Hematopoietic multipotent progenitor cell treated with erythropoietin and hydrocortisone succinate and interleukin-3 and kit ligand, for 15 days (in vitro differentiated cells): Measurements from ENCODE around the gene DAGLA.
"Not testable (repeated sequence)": the region's sequence is repeated elsewhere in the genome, so short reads cannot be mapped to it uniquely, and the experiment has no call there.

Experiments used
- DNase-seq: peaks from one replicate; pipeline ENCODE4 v3.0.0-alpha.2; 2015; ENCODE audit warnings: low spot score

The DAGLA gene

GRCh38 chr11:61660997-61661396 is 19.2 kb upstream of the DAGLA start:
- DNase-seq: not testable (repeated sequence)

DNA sequence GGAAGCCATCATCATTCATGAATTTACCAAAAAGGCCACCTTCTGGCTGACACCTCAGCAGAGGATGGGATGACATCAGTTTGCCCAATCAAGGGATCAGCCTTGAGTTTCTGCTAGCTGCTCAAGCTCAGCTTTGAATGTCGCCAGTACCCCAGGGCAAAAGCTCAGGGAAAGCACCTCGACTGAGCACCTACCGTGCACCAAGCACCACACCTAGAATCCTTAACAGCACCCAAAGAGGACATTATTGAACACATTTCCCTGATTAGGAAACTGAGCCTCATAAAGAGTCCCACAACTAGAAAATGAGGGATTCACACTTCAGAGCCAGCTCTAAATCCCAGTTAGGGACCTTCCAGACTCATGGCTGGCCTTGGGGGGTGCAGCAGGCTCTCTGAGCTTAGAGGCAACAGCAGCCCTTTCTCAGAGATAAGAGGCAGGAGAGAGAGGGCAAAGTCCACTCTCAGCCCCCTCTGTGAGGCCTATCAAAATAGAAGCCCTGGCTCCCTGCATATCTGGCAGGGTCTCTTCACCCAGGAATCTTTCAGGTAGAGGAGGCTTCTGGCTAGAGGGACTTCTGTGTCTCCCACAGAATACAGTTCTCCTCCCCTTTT is 13.4 kb upstream of the DAGLA start:
- no peak for DNase-seq

GRCh38 chr11:61667684-61668305 is 12.4 kb upstream of the DAGLA start:
- no peak for DNase-seq

GRCh38 chr11:61669417-61669816 is 10.8 kb upstream of the DAGLA start:
- DNase-seq: no peak

GRCh38 chr11:61670626-61671025 is 9.6 kb upstream of the DAGLA start:
- DNase-seq: no peak

DNA sequence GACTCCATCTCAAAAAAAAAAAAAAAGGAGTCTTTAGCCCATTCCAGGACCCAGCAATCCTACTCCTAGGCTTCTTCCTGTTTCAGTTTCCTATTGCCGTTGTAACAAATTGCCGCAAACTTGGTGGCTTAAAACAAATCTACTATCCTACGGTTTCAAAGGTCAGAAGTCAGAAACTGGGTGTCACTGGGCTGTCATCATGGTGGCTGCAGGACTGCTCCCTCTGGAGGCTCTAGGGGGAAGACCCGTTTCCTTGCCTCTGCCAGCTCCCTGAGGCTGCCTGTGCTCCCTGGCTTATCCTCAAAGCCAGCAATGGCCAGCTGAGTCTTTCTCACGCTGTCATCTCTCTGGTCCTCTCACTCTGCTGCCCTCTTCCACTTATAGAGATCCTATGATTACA is 8.7 kb upstream of the DAGLA start:
- no peak for DNase-seq

- DNase-seq: not testable (repeated sequence)
These were observed 6.2 kb upstream of the DAGLA start for GRCh38 chr11:61673946-61674467.

DNA sequence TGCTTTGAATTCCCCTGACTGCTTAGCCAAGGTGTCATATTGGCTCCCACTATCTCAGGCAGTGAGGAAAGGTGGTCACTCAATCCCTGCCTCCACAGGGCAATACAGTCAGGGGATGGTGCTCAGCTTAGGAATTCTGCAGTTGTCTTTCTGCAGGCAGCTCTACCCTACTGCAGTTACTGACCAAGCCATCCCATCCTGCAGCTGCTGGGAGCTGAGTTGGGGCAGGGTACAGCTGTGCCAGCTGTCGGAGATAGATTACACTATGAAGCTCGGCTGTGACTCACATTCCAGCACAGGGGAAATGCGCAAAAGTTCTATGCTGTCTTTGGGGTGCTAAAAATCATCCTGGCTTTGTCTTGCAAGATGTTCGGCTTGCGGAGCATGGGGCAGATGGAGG is 4.4 kb upstream of the DAGLA start:
- DNase-seq: no peak

GRCh38 chr11:61679296-61679695 is 895 bp upstream of the DAGLA start:
- no peak for DNase-seq

- no peak for DNase-seq
These were observed 531 bp downstream of the DAGLA start for GRCh38 chr11:61680622-61681221.

DNA sequence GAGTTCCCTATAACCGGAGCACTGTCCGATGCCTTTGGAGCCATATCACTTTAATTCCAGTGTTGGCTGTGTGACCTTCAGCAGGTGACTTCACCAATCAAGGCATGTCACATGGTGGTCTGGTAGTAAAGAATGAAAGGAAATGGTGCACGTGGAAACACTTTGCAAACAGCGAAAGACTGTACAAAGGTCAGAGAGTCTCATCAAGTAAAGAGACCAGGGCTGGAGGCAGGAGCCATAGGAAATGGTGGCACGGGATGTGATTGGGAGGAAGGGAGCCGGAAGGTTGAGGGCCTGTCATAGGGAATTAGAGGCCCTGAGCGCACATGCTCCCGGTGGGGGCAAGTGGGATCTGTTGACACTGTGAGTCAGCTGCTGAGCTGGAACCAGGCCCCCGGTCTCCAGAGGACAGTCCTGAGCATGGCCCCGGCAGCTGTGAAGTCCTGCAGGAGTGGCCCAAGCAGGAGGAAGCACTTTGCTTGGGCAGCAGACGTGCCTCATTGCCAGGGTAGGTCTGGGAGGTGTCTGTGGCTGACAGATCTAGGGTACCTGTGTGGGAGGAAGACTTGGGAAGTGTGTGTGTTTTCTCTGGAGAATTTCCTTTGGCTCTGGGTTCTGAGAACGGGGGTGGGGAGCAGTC is 2.0 kb downstream of the DAGLA start:
- DNase-seq: no peak

DNA sequence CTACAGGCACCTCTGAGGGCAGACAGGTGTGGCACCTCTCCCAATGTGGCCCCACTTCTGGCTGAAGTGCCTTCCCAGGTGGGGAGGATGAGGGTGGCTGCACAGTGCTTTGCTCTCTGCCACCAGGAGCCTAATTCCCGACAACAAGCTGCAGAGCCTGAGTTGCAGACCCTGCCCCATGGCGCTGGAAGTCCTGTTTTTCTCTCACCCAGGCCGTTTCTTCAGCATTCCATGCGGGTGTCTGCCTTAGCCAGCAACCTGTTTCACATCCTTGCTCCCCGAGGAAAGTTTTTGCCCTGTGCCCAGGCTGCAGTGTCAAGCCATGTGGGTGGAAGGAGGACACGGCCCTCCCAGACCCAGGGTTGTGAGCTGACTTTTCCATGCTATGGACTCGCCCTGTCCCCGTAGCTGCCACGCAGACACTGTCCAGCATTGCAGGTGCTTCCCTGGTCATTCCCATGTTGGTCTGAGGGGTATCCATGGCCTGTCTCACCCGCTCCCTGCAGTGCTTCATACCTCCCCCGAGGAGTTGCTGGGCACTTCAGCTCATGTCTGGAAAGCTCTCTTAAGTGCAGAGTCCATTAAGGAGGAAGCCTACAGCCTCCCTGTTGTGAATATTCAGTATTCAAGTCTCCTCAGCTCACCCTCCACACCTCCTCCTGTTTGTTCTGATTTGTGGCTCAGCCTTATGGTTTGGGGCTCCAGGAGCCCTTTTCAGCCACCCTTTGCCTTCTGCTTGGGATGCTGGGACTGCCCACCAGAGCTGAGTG is 2.9 kb downstream of the DAGLA start:
- DNase-seq: no peak

DNA sequence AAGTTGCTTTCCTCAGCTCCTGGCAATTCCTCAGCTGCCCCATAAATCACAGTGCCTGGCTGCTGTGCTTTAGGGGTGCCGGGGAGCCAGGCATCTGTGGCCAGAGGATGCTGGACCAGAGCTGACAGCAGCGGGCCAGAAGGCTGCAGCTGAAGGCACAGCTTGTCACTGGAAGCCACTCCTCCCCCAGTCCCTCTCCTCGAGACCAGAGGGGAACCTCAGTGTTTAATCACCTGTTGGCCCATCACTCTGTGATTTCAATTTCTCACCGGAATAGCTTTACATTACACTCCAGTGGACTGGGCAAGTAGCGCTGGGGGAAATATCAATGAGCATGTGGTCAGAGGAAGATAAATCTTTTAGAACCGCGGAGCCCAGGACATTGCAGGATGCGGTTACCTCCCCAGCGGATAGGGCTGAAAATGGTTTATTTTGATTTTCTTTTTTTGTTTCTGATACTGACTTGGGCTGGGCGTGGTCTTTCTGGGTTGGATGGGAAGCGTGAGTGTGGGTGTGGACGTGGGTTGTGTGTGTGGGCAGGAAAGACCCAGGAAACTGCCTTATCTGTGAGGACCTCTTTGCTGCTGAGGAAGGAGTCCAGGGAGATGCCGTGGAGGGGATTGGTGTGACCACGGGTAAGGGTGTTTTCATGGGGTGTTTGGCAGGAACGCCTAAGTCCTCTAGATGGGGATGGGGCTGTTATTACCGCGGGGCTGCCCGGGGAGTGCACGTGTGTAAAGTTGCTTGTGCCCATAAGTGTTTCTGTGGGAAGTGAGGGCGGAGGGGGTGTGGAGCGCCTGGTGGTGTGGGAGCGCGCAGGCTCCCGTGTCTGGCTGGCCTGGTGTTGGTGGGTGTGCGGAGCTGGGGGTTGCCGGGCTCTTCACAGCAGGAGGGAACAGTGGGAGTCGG is 4.0 kb downstream of the DAGLA start:
- DNase-seq: no peak

- no peak for DNase-seq
These were observed 4.9 kb downstream of the DAGLA start for GRCh38 chr11:61684870-61685616.

GRCh38 chr11:61685617-61685967 is 5.4 kb downstream of the DAGLA start:
- no peak for DNase-seq

DNA sequence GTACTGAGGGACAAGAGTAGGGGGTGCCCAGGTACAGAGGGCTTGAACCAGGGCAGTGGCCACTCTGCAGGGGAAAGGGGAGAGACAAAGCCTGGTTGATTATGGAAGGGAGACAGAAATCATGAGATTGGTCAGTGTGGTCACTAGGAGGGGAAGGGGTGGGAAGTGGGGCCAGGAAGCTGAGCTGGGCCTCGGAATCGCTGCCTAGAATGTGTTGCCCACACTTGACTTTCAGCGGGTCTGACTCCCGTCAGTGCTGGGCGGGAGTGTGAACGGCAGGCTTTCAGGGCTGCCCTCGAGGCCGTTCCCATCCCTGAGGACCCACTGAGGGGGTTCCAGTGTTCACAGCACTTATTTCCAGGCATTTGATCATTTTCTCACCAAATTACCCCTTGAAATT is 5.9 kb downstream of the DAGLA start:
- DNase-seq: no peak

GRCh38 chr11:61686469-61686868 is 6.3 kb downstream of the DAGLA start:
- no peak for DNase-seq

- no peak for DNase-seq
These were observed 7.2 kb downstream of the DAGLA start for GRCh38 chr11:61687420-61687819.

DNA sequence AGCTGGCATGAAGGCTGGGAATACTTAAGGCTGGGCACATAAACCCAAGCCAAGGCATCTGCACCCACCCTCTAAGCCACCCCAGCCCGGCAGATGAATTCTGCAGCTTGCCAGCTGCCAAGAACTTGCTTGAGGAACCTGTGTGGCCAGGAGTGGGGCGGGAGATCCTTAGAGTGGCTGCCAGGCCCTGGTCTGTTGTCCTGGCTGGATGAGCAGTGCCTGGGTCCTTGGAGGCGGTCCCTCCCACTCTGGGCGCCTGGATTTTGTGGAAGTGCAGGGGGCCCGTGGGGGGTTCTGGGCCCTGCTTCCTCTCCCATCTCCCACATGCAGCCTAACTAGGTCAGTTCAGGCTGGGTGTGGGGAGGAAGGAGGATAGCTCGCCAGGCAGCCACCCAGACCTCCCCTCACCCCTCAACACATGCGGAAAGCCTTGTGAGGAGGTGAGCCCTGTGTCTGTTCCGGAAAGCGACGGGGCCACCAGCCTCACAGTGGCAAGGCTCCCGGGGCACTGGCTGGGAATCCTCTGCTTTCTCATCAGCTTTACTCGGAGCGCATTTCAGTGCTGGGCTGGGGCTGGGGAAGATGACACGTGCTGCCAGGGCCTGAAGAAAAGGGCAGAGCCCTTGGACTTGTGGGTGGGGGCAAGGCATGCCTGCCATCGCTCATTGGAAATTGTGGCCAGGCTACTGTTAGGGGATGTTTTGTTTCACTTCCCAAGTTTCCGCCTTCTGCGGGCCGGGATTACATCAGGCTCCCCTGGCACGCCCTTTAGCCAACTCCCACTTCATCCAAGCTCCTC is 8.4 kb downstream of the DAGLA start:
- DNase-seq: no peak

- DNase-seq: no peak
These were observed 8.9 kb downstream of the DAGLA start for GRCh38 chr11:61689164-61689496.
